ENCODE data around the gene PLAC8L1. TPM values are rescaled to one million over a fixed set of nuclear protein-coding genes. Genes with fewer than 3 reads are reported as not detected.

The PLAC8L1 gene
- total and polyA plus RNA-seq, 2 experiments from 2014 or later = 1.1 TPM; not detected in 1

DNA sequence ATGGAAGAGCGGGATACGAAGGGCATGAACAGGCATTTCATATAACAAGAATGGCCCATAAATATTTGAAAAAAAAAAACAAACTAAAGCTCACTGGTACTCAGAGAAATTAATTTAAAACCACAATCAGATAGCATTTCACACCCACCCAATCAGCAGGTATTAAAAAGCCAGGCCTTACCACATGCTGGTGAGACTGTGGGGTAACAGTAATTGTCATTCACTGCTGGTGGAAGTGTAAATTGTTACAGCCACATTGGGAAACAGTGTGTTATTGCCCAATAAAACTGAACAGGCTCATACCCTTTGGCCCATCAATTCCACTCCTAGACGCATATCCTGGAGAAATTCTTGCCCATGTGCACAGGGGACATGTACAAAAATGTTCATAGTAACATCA lies 66.0 kb downstream of the PLAC8L1 start:
- Histone ChIP-seq H3K27ac (peak overlapping the region; percentile 22), H3K27me3 (no peaks in the 10 kb centered on the region), H3K36me3 (no peaks in the 10 kb centered on the region), H3K4me1 (ENCODE audit: low read depth) (peaks cover 10% of the 10 kb centered on the region), H3K4me3 (no peak overlapping the region), H3K9me3 (ENCODE audit: low read depth) (no peaks in the 10 kb centered on the region)
- no peak for DNase-seq (ENCODE audit: low read depth in 1 of 2, low spot score in 1 of 2)
- TF ChIP-seq, protein P1, sequence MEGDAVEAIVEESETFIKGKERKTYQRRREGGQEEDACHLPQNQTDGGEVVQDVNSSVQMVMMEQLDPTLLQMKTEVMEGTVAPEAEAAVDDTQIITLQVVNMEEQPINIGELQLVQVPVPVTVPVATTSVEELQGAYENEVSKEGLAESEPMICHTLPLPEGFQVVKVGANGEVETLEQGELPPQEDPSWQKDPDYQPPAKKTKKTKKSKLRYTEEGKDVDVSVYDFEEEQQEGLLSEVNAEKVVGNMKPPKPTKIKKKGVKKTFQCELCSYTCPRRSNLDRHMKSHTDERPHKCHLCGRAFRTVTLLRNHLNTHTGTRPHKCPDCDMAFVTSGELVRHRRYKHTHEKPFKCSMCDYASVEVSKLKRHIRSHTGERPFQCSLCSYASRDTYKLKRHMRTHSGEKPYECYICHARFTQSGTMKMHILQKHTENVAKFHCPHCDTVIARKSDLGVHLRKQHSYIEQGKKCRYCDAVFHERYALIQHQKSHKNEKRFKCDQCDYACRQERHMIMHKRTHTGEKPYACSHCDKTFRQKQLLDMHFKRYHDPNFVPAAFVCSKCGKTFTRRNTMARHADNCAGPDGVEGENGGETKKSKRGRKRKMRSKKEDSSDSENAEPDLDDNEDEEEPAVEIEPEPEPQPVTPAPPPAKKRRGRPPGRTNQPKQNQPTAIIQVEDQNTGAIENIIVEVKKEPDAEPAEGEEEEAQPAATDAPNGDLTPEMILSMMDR (IDR thresholded peaks at IDR 0.05; ENCODE audit: low read depth, low read length) = no peak

DNA sequence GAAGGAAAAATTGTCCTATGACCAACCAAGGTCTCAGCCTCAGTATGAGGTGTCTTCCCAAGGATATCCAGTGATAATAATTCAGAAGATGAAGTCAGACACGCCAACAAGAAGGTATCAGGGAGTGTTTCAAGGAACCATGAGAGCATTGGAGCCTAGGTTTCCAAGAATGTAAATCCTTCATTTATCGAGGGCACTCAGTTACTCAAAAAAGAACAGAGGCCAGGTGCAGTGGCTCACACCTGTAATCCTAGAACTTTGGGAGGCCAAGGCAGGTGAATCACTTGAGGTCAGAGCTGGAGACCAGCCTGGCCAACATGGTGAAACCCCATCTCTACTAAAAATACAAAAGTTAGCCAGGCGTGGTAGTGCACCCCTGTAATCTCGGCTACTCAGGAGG lies 70.8 kb downstream of the PLAC8L1 start:
- no peaks in the 10 kb centered on the region for H3K36me3 ChIP-seq
- no peaks in the 10 kb centered on the region for H3K9me3 ChIP-seq (ENCODE audit: low read depth)
- TF ChIP-seq, protein P1 (IDR thresholded peaks at IDR 0.05; ENCODE audit: low read depth, low read length) = no peak
- DNase-seq (ENCODE audit: low read depth in 1 of 2, low spot score in 1 of 2) = no peak
- no peak overlapping the region for H3K4me3 ChIP-seq
- H3K27ac ChIP-seq = no peak overlapping the region
- H3K27me3 ChIP-seq = no peaks in the 10 kb centered on the region
- no peaks in the 10 kb centered on the region for H3K4me1 ChIP-seq (ENCODE audit: low read depth)

Other genes starting within 250 kb of the PLAC8L1 start
- not detected in 2 replicates for gene GRXCR2, start 232.6 kb downstream of the PLAC8L1 start, total RNA-seq
- gene GRXCR2, start 232.6 kb downstream of the PLAC8L1 start, polyA plus RNA-seq = not detected in 2 replicates
- 27.9 and 43.1 TPM in 2 replicates for gene SH3RF2, start 169.0 kb downstream of the PLAC8L1 start, total RNA-seq
- 38.3 and 59.3 TPM in 2 replicates for gene SH3RF2, start 169.0 kb downstream of the PLAC8L1 start, polyA plus RNA-seq
- 62.5 and 83.0 TPM in 2 replicates for gene LARS1, start 77.1 kb upstream of the PLAC8L1 start, total RNA-seq
- 84.7 and 115 TPM in 2 replicates for gene LARS1, start 77.1 kb upstream of the PLAC8L1 start, polyA plus RNA-seq
- gene RBM27, start 98.0 kb upstream of the PLAC8L1 start, total RNA-seq = 13.8 and 23.6 TPM in 2 replicates
- 3.4 and 5.8 TPM in 2 replicates for gene RBM27, start 98.0 kb upstream of the PLAC8L1 start, polyA plus RNA-seq
- 0.15 and 0.32 TPM in 2 replicates for gene POU4F3, start 233.3 kb upstream of the PLAC8L1 start, total RNA-seq
- not detected in 2 replicates for gene POU4F3, start 233.3 kb upstream of the PLAC8L1 start, polyA plus RNA-seq

Measured in cardiac muscle cell (in vitro differentiated cells and primary cell).